ENCODE measurements around the gene PITPNM3.
"Not testable (repeated sequence)": the region's sequence is repeated elsewhere in the genome, so short reads cannot be mapped to it uniquely, and the experiment has no call there.

The PITPNM3 gene

GRCh38 chr17:6574687-6575595 is 18.6 kb upstream of the PITPNM3 start:
- DNase-seq (ENCODE audit: low read depth) = no peak

- no peak for DNase-seq (ENCODE audit: low read depth)
These were observed 17.8 kb upstream of the PITPNM3 start for GRCh38 chr17:6573982-6574686.

GRCh38 chr17:6573495-6573894 is 17.1 kb upstream of the PITPNM3 start:
- not testable (repeated sequence) for DNase-seq (ENCODE audit: low read depth)

- DNase-seq (ENCODE audit: low read depth) = no peak
These were observed 16.6 kb upstream of the PITPNM3 start for GRCh38 chr17:6572972-6573370.

GRCh38 chr17:6571452-6571781 is 15.1 kb upstream of the PITPNM3 start:
- DNase-seq (ENCODE audit: low read depth) = no peak

- no peak for DNase-seq (ENCODE audit: low read depth)
These were observed 14.5 kb upstream of the PITPNM3 start for GRCh38 chr17:6570731-6571451.

- DNase-seq (ENCODE audit: low read depth) = no peak
These were observed 13.3 kb upstream of the PITPNM3 start for GRCh38 chr17:6569370-6570285.

GRCh38 chr17:6568184-6568758 is 11.9 kb upstream of the PITPNM3 start:
- no peak for DNase-seq (ENCODE audit: low read depth)

- no peak for DNase-seq (ENCODE audit: low read depth)
These were observed 11.3 kb upstream of the PITPNM3 start for GRCh38 chr17:6567528-6568183.

GRCh38 chr17:6561446-6561845 is 5.1 kb upstream of the PITPNM3 start:
- DNase-seq (ENCODE audit: low read depth) = no peak

GRCh38 chr17:6560496-6560895 is 4.1 kb upstream of the PITPNM3 start:
- DNase-seq (ENCODE audit: low read depth) = no peak

- DNase-seq (ENCODE audit: low read depth) = no peak
These were observed 3.4 kb upstream of the PITPNM3 start for GRCh38 chr17:6559753-6560215.

GRCh38 chr17:6558932-6559752 is 2.8 kb upstream of the PITPNM3 start:
- no peak for DNase-seq (ENCODE audit: low read depth)

- no peak for DNase-seq (ENCODE audit: low read depth)
These were observed 1.9 kb upstream of the PITPNM3 start for GRCh38 chr17:6558276-6558675.

GRCh38 chr17:6557040-6557438 is 684 bp upstream of the PITPNM3 start:
- no peak for DNase-seq (ENCODE audit: low read depth)

GRCh38 chr17:6555331-6556120 is 829 bp downstream of the PITPNM3 start:
- DNase-seq (ENCODE audit: low read depth) = no peak

- no peak for DNase-seq (ENCODE audit: low read depth)
These were observed 1.5 kb downstream of the PITPNM3 start for GRCh38 chr17:6554871-6555330.

GRCh38 chr17:6554342-6554741 is 2.0 kb downstream of the PITPNM3 start:
- DNase-seq (ENCODE audit: low read depth) = no peak
